ENCODE data around the gene BRPF3.

BRPF3 gene

GRCh38 chr6:36196113-36196879 lies at the start of gene BRPF3:
BRPF3 (plus strand) TSS chr6:36196744; CDS start chr6:36200323, 3,579 bp downstream.
- peak; percentile 72 for DNase-seq (ENCODE audit: low read depth)

- no peak for DNase-seq (ENCODE audit: low read depth)
These were observed 49.2 kb upstream of the BRPF3 start for GRCh38 chr6:36147294-36147693.

GRCh38 chr6:36149476-36149875 lies 47.1 kb upstream of the BRPF3 start:
- DNase-seq (ENCODE audit: low read depth): no peak

- DNase-seq (ENCODE audit: low read depth): no peak
These were observed 46.3 kb upstream of the BRPF3 start for GRCh38 chr6:36150283-36150682.

- DNase-seq (ENCODE audit: low read depth): no peak
These were observed 42.3 kb upstream of the BRPF3 start for GRCh38 chr6:36154286-36154685.

- no peak for DNase-seq (ENCODE audit: low read depth)
These were observed 40.9 kb upstream of the BRPF3 start for GRCh38 chr6:36155662-36156061.

GRCh38 chr6:36160147-36160760 lies 36.3 kb upstream of the BRPF3 start:
- peak; percentile 28 for DNase-seq (ENCODE audit: low read depth)

- no peak for DNase-seq (ENCODE audit: low read depth)
These were observed 27.2 kb upstream of the BRPF3 start for GRCh38 chr6:36169023-36170007.

- DNase-seq (ENCODE audit: low read depth): no peak
These were observed 25.8 kb upstream of the BRPF3 start for GRCh38 chr6:36170704-36171103.

- no peak for DNase-seq (ENCODE audit: low read depth)
These were observed 25.0 kb upstream of the BRPF3 start for GRCh38 chr6:36171573-36171972.

GRCh38 chr6:36177166-36177565 lies 19.4 kb upstream of the BRPF3 start:
- no peak for DNase-seq (ENCODE audit: low read depth)

GRCh38 chr6:36178544-36178943 lies 18.0 kb upstream of the BRPF3 start:
- DNase-seq (ENCODE audit: low read depth): no peak

GRCh38 chr6:36180126-36180525 lies 16.4 kb upstream of the BRPF3 start:
- DNase-seq (ENCODE audit: low read depth): no peak

GRCh38 chr6:36184311-36184710 lies 12.2 kb upstream of the BRPF3 start:
- no peak for DNase-seq (ENCODE audit: low read depth)

- DNase-seq (ENCODE audit: low read depth): no peak
These were observed 10.3 kb upstream of the BRPF3 start for GRCh38 chr6:36186199-36186598.

GRCh38 chr6:36187446-36187845 lies 9.1 kb upstream of the BRPF3 start:
- no peak for DNase-seq (ENCODE audit: low read depth)

GRCh38 chr6:36195471-36196112 lies 952 bp upstream of the BRPF3 start:
- DNase-seq (ENCODE audit: low read depth): no peak

- peak; percentile 93 for DNase-seq (ENCODE audit: low read depth)
These were observed 470 bp downstream of the BRPF3 start for GRCh38 chr6:36196880-36197548.

GRCh38 chr6:36197739-36198221 lies 1.2 kb downstream of the BRPF3 start:
- no peak for DNase-seq (ENCODE audit: low read depth)

- no peak for DNase-seq (ENCODE audit: low read depth)
These were observed 2.4 kb downstream of the BRPF3 start for GRCh38 chr6:36198986-36199385.

- DNase-seq (ENCODE audit: low read depth): no peak
These were observed 3.8 kb downstream of the BRPF3 start for GRCh38 chr6:36200154-36200891.
